ENCODE data around the gene SDK1. TPM values are rescaled to one million over a fixed set of nuclear protein-coding genes. Genes with fewer than 3 reads are reported as not detected.

Gene SDK1
- total and polyA plus RNA-seq, 2 donors (not counting 3 experiments of a cell fraction or from before 2014, with no cell fraction given): 1.6 to 3.9 TPM

DNA sequence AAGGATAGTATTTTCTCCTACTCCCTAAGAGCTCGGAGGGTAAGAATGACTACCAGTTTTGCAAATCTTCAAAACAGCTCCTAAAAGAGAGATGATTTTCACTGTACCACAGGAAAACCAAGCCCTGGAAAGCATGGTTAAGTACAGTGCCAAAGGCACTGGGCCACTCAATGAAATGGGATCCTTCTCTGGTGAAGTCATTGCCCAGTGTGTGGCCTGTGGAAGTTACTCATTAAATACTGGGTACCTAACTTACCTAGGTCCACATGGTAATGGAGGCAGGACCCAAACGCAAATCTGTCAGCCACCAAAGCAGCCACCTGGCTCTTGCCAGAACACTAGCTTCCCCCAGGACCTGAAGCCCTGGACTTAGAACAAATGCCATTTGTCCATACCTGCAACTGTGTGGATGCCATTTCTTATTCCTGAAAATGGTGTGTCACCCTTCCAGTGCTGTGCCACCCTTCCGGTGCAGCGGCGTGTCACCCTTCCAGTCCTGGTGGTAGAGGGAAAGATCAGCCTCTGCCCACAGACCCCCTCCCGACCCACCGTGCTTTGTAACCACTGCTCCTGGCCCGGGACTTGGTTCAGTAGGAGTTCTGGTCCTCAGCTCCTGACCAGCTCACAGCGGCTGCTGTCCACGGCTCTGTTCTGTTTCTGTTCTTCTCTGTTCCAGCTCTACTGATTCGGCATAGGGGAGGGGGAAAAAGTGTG lies 659.2 kb downstream of the SDK1 start:
- Histone ChIP-seq H3K4me1 (ENCODE audit: control insufficient read depth, extremely low read depth, insufficient read depth, low read length) (peaks cover 4% of the 10 kb centered on the region), H3K9me1 (replicated peaks; ENCODE audit: control insufficient read depth, extremely low read depth, insufficient read depth, low read length) (no peaks in the 10 kb centered on the region), H3K27ac (ENCODE audit: insufficient read depth, low read depth, low read length) (no peak overlapping the region), H2AFZ (ENCODE audit: low read depth, low read length) (no peak overlapping the region), H3K79me2 (ENCODE audit: control insufficient read depth, insufficient read depth, low read length) (no peaks in the 10 kb centered on the region), H3K4me3 (replicated peaks in 1 of 3; ENCODE audit: insufficient read depth in 1 of 3, low read depth in 1 of 3, low read length in 3 of 3) (no peak overlapping the region), H3K4me2 (ENCODE audit: insufficient read depth, low read length) (no peak overlapping the region), H3K9ac (replicated peaks; ENCODE audit: extremely low read depth, insufficient read depth, low read length) (no peak overlapping the region), H3K36me3 (ENCODE audit: control insufficient read depth in 2 of 2, extremely low read depth in 1 of 2, insufficient read depth in 2 of 2, low read length in 2 of 2) (no peaks in the 10 kb centered on the region), H4K20me1 (replicated peaks; ENCODE audit: control insufficient read depth, extremely low read depth, insufficient read depth, low read length) (no peaks in the 10 kb centered on the region), H3K9me3 (replicated peaks; ENCODE audit: control insufficient read depth, insufficient read depth, low read length) (no peaks in the 10 kb centered on the region), H3K27me3 (ENCODE audit: control insufficient read depth in 2 of 2, insufficient read depth in 2 of 2, low read length in 2 of 2) (no peaks in the 10 kb centered on the region)
- dilution Hi-C loops (cut with MboI; ENCODE audit: extremely low pct_ligation_motif_present, low sequenced_read_pairs): no loop called here
- DNase-seq (ENCODE audit: low read depth, low spot score) (no peak), FAIRE-seq (no peak)
- CTCF ChIA-PET: interaction anchor here (1.1 to 1.4 kb wide), 2 partner anchors 28 to 39 kb away, joined by 3 read pairs; no protein-coding TSS in a partner anchor
- BruUV-seq (replicated peaks): no TSS peak
- no peak for TF ChIP-seq POLR2A (IDR thresholded peaks at IDR 0.05; ENCODE audit: low read depth, low read length)
- TF ChIP-seq, protein P1, sequence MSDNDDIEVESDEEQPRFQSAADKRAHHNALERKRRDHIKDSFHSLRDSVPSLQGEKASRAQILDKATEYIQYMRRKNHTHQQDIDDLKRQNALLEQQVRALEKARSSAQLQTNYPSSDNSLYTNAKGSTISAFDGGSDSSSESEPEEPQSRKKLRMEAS (IDR thresholded peaks at IDR 0.05; ENCODE audit: insufficient read depth, insufficient read length): no peak
- no peak for TF ChIP-seq POLR2AphosphoS5 (IDR thresholded peaks at IDR 0.05; ENCODE audit: insufficient read depth, low read depth, low read length)
- TF ChIP-seq MYC (IDR thresholded peaks at IDR 0.05; ENCODE audit: low read depth, low read length): no peak
- TF ChIP-seq GATA2 (IDR thresholded peaks at IDR 0.05; ENCODE audit: insufficient read depth, insufficient read length, low read depth, low read length): no peak
- no peak for TF ChIP-seq FOS (IDR thresholded peaks at IDR 0.05; ENCODE audit: borderline replicate concordance, insufficient read depth, low read length)
- TF ChIP-seq, protein P2, sequence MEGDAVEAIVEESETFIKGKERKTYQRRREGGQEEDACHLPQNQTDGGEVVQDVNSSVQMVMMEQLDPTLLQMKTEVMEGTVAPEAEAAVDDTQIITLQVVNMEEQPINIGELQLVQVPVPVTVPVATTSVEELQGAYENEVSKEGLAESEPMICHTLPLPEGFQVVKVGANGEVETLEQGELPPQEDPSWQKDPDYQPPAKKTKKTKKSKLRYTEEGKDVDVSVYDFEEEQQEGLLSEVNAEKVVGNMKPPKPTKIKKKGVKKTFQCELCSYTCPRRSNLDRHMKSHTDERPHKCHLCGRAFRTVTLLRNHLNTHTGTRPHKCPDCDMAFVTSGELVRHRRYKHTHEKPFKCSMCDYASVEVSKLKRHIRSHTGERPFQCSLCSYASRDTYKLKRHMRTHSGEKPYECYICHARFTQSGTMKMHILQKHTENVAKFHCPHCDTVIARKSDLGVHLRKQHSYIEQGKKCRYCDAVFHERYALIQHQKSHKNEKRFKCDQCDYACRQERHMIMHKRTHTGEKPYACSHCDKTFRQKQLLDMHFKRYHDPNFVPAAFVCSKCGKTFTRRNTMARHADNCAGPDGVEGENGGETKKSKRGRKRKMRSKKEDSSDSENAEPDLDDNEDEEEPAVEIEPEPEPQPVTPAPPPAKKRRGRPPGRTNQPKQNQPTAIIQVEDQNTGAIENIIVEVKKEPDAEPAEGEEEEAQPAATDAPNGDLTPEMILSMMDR (IDR thresholded peaks at IDR 0.05; ENCODE audit: extremely low read depth in 1 of 2, insufficient read depth in 1 of 2, low read depth in 1 of 2, low read length in 2 of 2): no peak
- TF ChIP-seq EZH2 (IDR thresholded peaks at IDR 0.05; ENCODE audit: borderline replicate concordance, low read depth, low read length, severe bottlenecking): no peak
- TF ChIP-seq JUN (IDR thresholded peaks at IDR 0.05; ENCODE audit: borderline replicate concordance, insufficient read depth, insufficient read length, low read depth): no peak
- POLR2A ChIA-PET: no interaction called here
- intact Hi-C loops (cut with micrococcal nuclease): no loop called here

Data from endothelial cell of umbilical vein (primary cell).